NCI-H2029 (cell line): ENCODE results near the gene EGLN1.
"Not testable (repeated sequence)": the region's sequence is repeated elsewhere in the genome, so short reads cannot be mapped to it uniquely, and the experiment has no call there.

ENCODE experiments used
- DNase-seq: peaks from one replicate; lab custom pipeline; 2025; lab: John Stamatoyannopoulos, UW

EGLN1 gene

DNA sequence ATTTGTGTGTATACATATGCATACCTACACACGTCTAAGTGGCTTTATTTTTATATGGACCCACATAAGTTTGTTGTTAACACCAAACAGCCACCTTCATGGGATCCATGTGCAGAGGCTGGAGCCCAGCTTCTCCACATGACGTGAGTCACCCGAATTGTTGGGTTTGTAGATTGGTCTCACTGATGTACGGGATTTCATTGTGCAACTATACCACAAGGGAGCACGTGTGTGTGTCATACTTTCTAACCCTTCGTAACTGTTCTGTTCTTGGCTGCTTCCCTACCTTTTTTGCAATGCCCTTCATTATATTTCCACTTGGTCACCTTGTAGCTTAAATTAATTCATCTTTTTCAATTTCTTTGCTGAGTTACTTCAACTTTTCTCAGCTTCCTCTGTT is 63.0 kb downstream of the EGLN1 start:
- DNase-seq: no peak

DNA sequence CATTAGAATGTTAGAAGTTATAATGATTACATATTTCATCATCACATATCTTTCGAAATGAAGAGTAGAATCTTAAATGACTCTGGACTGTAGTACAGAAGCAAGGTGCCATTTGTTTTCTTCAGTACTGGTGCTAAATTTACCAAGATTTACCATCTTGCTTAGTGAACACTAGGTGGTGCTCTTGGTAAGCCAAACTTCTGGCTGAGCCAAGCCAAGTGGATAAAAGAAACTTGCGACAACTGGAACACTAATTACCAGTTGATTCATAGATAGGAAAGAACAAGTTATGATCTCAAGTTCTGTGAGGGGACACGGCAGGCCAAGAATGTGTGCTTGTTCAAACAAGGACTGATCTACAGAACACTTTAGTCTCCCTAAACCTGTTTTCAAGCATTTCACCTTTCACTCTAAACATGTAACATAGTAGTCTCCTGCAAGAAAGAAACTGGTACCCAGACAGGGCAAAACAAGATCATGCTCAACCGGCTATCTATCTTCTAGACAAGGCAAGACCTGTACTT is 64.2 kb downstream of the EGLN1 start:
- peak; percentile 48 for DNase-seq

DNA sequence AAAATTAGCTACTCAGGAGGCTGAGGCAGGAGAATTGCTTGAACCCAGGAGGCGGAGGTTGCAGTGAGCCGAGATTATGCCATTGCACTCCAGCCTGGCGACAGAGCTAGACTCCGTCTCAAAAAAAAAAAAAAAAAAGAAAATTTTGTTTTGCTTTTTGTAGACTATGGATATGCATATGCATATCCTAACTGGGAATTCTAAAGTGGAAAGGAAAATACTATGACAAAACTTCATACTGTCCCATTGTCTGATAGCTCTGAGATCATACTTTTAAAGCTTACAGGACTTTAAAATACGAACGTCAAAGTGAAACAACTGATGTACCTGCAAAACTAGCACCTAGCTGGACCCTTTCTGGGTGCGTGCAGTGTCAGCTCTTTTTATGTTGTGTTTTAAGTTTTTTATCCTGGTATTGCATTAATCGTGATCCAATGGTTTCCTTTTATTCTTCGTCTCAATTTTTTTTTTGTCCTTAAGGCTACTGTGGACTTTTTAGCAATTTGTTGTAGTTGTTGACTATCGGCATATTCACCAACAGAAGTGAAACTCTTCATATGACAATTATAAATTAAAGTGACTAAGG is 64.8 kb downstream of the EGLN1 start:
- DNase-seq: no peak

- no peak for DNase-seq
Measured at GRCh38 chr1:231355171-231355570, 66.9 kb downstream of the EGLN1 start.

GRCh38 chr1:231354330-231355020 is 67.6 kb downstream of the EGLN1 start:
- DNase-seq: no peak

GRCh38 chr1:231353086-231353485 is 69.0 kb downstream of the EGLN1 start:
- DNase-seq: no peak

DNA sequence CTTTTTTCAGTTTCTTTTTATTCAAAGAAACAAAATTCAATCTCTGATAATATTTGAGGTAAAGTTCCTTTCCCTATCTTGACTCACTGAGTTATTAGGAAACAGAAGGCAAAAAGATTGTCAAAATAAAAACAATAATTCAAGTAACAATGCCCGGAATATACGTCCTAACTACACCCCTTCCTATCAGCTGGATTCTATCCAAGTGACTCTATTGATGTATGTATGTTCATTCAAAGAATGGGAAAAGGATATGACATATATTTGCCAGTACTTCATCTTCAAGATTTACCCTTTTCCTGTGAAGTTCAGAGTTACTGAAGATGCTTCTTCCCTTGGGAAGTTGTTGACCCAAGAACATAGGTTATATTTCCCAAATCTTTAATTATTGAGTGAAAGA is 70.3 kb downstream of the EGLN1 start:
- DNase-seq: no peak

DNA sequence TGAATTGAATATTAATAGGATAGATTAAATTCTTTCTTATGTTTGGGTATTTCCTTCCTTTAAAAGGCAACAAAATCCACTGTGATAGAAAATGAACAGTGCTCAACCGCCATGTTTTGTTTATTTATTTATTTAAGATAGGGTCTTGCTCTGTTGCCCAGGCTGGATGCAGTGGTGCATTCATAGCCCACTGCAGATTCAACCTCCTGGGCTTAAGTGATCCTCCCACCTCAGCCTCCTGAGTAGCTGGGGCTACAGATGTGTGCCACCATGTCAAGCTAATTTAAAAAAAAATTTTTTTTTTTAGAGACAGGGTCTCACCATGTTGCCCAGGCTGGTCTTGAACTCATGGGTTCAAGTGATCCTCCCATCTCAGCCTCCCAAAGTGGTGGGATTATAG is 73.2 kb downstream of the EGLN1 start:
- not testable (repeated sequence) for DNase-seq

DNA sequence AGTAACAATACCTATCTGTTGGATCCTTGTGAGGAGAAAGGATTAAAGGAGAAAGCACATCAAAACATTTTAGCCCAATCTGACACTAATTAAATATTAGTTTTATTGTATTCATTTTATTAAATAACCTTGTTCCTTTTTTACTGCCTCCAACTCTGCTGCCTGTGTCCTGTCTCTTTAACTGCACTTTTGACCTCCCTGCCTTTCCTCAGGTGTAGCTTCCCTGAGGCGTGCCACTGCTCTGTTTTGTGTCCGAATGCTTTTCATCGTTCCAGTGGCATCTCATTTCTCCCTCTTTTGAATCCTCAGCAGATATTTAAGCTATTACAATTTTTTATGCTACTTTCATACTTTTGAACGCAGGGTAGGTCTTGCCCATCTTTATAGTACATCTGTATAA is 73.6 kb downstream of the EGLN1 start:
- DNase-seq: no peak

- DNase-seq: no peak
Measured at GRCh38 chr1:231347961-231348360, 74.1 kb downstream of the EGLN1 start.

- no peak for DNase-seq
Measured at GRCh38 chr1:231340328-231341013, 81.6 kb downstream of the EGLN1 start.

DNA sequence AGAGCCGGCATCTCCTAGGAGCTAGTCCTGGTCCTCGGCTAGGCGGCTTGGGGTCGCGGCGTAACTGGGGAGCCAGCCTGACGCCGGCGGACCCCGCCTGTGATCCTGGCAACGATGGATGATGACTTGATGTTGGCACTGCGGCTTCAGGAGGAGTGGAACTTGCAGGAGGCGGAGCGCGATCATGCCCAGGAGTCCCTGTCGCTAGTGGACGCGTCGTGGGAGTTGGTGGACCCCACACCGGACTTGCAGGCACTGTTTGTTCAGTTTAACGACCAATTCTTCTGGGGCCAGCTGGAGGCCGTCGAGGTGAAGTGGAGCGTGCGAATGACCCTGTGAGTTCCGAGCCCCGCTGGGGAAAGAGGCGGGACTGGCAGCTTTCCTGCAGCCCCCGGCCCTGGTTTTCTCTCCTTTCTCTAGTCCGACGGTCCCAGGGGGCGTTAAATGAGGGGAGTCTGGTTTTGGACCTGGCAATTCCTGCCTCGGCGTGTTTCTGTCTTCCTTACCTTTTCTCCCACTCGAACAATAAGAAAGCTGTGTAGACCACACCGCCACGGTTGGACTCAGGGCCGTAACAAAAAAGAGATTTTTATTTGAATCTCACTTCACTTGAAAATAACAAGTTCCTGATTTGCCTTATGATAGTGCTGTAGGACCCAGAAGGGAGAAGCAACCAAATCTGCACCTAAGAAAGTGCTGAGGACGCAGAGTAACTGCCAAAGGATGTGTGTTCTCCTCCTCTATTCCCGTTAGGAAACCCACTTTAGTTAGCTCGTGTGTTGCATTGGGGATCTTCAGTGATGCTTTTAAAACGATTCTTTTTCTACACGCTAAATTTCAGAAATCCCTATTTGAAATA is 83.6 kb downstream of the EGLN1 start, which contains the start of gene SPRTN:
Gene SPRTN, plus strand, starts transcription at position 24 of the 859 bp plus-strand sequence. Its CDS starts 91 bp downstream, at position 115.
- DNase-seq: no peak

- DNase-seq: peak; percentile 92
Measured at GRCh38 chr1:231337472-231338269, 84.4 kb downstream of the EGLN1 start, which contains the start of gene EXOC8. EXOC8 (minus strand) TSS chr1:231337852; CDS start chr1:231337745, 107 bp downstream.

DNA sequence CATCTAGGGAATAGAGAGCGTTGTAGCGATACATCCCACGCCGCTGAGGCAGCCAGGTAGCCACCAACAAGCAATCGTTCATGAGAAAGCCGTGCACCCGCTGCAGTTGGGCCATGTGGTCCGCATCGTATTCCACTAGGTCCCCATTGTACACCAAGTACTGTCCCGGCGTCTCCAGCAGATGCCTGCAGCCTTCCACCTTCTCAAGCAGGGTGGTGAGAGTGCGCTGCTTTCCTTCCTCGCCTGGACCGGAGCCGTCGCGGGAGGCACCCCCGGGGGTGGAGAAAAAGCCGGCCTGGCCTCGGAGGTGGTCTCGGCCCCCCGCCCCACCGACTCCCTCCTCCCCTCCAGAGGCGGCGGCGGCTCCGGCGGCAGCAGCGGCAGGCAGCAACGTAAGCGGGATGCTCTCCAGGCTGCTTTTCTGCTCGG is 85.0 kb downstream of the EGLN1 start:
- no peak for DNase-seq

DNA sequence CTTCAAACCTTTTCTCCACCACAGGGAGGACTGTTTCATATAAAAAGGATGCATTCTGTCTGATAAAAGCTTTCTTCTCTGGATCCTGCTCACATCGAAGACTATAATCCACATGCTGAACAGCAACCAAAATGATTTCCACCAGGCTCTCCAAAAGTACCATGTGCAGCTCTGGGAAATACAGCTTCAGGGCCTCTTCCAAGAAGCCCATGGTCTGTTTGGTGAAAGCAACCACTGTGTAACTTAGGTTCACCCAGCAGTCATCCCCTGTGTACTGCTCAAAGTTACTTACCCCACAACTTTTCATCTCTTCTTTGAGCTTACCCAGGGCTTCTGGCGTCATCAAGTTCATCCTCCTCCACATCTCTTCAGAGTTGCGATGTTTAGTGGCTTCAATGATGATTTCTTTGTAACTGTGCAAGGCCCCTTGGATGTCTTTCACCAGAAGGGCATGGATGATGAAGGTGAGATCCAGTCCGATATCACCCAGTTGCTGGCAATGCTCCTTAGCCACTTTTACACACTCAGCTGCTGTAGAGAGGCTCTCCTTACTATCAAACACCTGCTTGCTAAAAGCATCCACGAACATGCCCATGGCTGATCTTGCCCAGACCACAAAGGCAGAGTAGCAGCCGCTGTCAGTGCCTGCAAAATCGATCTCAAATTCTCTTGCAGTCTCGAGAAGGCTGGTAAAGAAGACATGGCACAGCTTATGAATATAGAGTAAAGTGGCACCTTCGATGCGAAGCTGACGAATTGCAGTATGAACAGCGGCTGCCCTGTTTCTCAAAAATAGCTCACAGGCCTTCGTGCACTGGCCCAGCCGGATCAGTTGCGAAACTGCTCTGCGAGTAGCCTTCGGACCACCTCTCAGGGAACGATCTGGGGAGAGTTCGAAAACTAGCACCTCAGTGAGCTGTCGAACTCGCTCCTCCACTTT is 86.2 kb downstream of the EGLN1 start:
- DNase-seq: no peak

- DNase-seq: no peak
Measured at GRCh38 chr1:231334952-231335351, 87.1 kb downstream of the EGLN1 start.

DNA sequence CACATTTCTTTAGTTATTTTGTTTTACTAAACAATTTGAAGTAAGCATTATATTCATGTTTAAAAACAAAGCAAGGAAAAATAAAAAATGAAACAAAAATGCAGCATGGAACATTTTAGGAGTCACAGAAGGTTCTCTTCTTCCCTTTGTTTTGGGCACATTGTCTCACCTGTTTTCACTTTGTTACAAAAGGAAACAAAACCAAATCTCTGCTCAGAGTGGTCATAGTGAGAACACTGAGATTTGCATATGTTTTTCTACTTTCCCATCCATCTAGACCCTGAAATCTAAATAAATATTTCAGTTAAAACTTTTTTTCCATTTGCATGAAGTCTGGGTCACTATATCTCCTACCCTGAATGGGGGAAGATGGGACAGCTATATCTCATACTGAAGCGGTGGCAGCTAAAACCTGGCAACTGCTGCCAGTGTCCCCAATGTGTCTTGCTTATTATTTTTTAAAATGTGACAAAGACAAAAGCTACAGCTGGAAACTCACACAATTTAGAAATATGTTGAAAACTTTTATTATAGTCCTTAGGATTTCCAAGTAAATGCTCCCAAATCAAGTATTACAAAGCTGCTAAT is 87.9 kb downstream of the EGLN1 start:
- DNase-seq: no peak

- no peak for DNase-seq
Measured at GRCh38 chr1:231332761-231333160, 89.3 kb downstream of the EGLN1 start.

DNA sequence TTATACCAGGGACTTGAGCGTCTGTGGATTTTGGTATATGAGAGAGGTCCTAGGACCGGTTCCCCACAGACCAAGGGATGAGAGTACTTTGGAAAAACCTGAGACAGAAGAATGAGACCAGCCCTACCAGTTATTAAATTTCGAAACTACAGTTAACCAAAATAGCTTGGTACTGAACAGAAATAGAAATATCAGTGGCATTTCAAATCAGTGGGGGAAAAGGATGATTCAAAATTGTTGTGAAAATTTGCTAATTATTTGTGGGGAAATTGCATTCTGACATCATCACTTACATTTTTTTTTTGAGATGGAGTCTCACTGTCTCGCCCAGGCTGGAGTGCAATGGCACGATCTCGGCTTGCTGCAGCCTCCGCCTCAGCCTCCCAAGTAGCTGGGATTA is 92.6 kb downstream of the EGLN1 start:
- DNase-seq: no peak

DNA sequence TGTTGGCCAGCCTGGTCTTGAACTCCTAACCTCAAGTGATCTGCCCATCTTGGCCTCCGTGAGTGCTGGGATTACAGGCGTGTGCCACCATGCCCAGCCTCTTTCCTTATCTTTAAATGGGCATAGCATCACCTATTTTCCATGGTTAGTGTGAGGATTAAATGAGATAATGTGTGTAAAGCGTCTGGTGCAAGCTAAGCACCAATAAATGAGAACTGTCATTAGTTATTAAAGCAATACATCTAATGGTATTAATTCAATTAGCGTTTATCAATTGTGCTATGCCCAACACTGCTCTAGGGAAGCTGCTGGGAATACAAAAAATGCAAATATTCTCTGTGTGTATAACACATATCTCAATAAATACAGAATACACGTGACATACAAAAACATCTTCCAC is 94.5 kb downstream of the EGLN1 start:
- no peak for DNase-seq
